ENCODE measurements around the gene HP.

- TF ChIP-seq CTCF (IDR thresholded peaks at IDR 0.05; ENCODE audit: insufficient read depth, low read length) (no peak), POLR2AphosphoS5 (IDR thresholded peaks at IDR 0.05; ENCODE audit: low read depth) (no peak), REST (IDR thresholded peaks at IDR 0.05; ENCODE audit: insufficient replicate concordance, low read depth) (no peak), SPI1 (IDR thresholded peaks at IDR 0.05; ENCODE audit: borderline replicate concordance, low read depth) (no peak)
Measured at GRCh38 chr16:72012607-72013006, 41.7 kb upstream of the HP start.

Measured in HL-60 (cell line).